Skeletal muscle cell (primary cell): ENCODE measurements around the gene PLPP4.
"Not testable (repeated sequence)": the region's sequence is repeated elsewhere in the genome, so short reads cannot be mapped to it uniquely, and the experiment has no call there.

Experiments used
- DNase-seq: peaks from one replicate; pipeline ENCODE4 v3.0.0-alpha.2; 2010; ENCODE audit warnings: low read depth
- H3K4me3 ChIP-seq: 2 replicates; pipeline ENCODE4 v1.5.1; 2011; ENCODE audit warnings: low read depth, mild to moderate bottlenecking, control low read depth, low read length, moderate library complexity

Gene PLPP4

GRCh38 chr10:120480848-120481247 lies 23.8 kb downstream of the PLPP4 start:
- no peak for DNase-seq
- H3K4me3 ChIP-seq, result no peak overlapping the region

DNA sequence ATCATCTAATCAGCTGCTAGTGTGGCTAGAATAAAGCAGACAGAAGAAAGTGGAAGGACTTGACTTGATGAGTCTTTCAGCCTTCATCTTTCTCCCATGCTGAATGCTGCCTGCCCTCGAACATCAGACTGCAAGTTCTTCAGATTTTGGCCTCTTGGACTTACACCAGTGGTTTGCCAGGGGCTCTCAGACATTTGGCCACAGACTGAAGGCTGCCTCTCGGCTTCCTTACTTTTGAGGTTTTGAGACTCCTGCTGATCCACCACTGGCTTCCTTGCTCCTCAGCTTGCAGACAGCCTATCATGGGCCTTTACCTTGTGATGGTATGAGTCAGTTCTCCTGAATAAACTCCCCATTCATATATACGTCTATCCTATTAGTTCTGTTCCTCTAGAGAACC lies 26.0 kb downstream of the PLPP4 start:
- DNase-seq, result no peak
- H3K4me3 ChIP-seq, result no peak overlapping the region

- no peak overlapping the region for H3K4me3 ChIP-seq
- DNase-seq, result no peak
Measured at GRCh38 chr10:120483651-120484301, 26.7 kb downstream of the PLPP4 start.

DNA sequence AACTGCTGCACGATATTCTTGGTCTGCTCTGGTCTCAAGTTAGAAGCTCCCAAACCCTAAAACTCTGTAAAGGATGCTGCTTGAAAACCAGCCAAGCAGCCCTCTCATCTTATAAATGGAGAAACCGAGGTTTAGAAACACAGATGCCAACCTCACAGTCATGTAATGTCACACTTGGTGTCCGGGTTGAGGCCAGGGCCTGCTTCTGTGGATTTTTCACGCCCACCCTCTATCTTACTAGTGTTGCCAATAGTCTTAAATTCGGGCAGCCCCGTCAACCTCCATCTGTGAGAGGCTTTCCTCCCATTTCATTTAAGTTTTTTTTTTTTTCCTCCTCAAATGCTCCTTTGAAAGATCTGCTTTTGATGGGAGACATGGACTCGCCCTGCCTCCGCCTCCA lies 28.9 kb downstream of the PLPP4 start:
- H3K4me3 ChIP-seq, result no peak overlapping the region
- no peak for DNase-seq

DNA sequence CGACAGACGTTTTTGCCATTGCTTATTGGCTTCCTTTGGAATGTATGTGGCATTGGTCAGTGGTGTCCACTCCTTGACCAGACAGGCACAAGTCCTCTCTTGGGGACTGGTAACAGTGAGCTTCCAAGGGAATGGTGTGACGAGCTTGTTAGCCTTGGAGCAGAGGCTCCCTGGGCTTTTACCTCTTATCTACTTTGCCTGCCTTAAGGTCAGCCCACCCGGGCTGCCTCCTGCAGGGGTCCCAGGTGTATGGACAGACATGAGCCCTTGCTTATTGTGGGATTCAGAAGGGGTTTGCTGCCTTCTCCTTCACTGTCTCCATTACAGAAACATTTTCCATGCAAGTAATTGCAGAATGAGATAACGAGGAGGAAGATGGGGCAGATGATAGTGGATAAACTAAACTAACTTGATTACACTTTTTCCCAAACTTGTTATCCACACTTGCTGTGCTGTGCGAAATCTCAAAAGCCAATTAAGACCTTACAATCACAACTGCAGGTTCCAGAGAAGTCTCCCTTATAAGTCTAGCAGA lies 29.7 kb downstream of the PLPP4 start:
- DNase-seq, result no peak
- H3K4me3 ChIP-seq, result no peak overlapping the region

- DNase-seq, result no peak
- no peak overlapping the region for H3K4me3 ChIP-seq
Measured at GRCh38 chr10:120490288-120490687, 33.3 kb downstream of the PLPP4 start.

DNA sequence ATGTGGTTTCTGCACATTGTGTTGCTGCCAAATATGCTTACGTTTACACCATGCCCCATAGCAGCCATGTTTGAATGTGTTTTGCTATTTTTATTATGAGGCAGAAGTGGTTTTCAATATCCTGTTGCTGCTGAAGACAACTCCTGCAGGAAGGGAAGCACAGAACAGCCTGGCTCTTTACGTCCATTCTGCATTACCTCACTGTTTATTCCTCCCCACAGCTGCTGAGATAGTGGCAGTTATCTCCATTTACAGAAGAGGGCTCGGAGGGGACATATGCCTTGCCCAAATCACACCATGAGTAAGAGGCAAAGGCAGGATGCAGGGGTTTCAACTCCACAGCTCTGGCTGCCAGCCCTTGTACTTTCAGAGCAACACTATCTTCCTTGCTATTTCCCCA lies 35.3 kb downstream of the PLPP4 start:
- no peak for DNase-seq
- no peak overlapping the region for H3K4me3 ChIP-seq

- H3K4me3 ChIP-seq, result no peak overlapping the region
- no peak for DNase-seq
Measured at GRCh38 chr10:120493411-120494312, 36.6 kb downstream of the PLPP4 start.

- no peak overlapping the region for H3K4me3 ChIP-seq
- DNase-seq, result no peak
Measured at GRCh38 chr10:120494313-120494710, 37.3 kb downstream of the PLPP4 start.

GRCh38 chr10:120495226-120496009 lies 38.4 kb downstream of the PLPP4 start:
- no peak for DNase-seq
- H3K4me3 ChIP-seq, result no peak overlapping the region

GRCh38 chr10:120499883-120500282 lies 42.9 kb downstream of the PLPP4 start:
- no peak overlapping the region for H3K4me3 ChIP-seq
- no peak for DNase-seq

- no peak for DNase-seq
- no peak overlapping the region for H3K4me3 ChIP-seq
Measured at GRCh38 chr10:120503689-120504088, 46.7 kb downstream of the PLPP4 start.

DNA sequence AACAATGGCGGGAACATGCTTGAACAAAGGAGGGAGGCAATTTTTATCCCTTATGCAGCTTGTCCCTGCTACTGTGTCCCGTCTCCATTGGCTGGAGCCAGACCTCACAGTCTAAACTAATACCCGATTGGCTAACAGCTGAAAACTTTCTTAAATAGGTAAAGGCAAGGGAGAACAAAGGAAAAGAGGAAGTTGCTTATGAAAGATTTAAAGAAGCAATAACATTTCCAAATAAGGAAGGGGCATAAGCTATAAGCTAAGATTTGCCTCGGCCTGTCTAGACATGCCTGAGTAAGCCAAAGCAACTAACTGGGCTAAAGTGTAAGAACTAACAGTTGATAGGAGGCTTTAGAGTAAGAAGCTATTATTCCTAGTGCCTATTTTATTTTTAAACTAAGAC lies 47.2 kb downstream of the PLPP4 start:
- not testable (repeated sequence) for H3K4me3 ChIP-seq, DNase-seq

GRCh38 chr10:120505056-120505455 lies 48.0 kb downstream of the PLPP4 start:
- no peak for DNase-seq
- no peak overlapping the region for H3K4me3 ChIP-seq

DNA sequence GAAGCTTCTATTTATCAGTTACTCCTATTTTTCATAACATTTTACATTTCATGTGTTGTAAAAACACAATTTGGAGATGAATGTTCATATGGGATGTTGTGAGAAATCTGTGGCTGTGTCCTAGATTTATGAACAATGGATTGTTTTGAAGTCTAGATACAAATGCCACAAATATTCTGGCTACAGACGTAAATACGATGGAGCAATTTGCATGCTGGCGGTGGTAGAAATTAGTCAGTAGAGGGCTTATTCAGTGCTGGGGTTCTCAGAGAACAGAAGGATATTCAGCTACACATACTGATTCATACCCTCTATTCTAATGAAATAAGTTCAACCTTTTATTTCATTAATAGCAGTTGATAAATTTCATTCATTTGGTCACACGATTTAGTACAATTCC lies 48.8 kb downstream of the PLPP4 start:
- no peak overlapping the region for H3K4me3 ChIP-seq
- no peak for DNase-seq

- no peak overlapping the region for H3K4me3 ChIP-seq
- no peak for DNase-seq
Measured at GRCh38 chr10:120506674-120507073, 49.6 kb downstream of the PLPP4 start.

DNA sequence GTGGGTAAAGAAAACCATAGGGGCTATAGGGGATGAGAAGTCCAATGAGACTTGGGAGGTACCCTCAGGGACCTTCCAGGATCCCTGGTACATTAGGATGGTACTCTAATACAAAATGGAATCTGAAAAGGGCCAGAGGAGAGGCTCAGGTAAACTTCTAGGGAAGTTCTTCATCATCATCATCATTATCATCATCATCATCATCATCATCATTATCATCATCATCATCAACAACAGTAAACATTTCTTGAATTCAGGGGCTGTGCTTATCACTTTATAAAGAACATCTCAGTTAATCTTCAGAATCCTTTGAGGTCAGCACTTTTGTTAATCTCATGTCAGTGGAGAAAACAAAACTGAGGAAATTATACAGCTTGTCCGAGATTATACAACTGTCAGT lies 50.1 kb downstream of the PLPP4 start:
- DNase-seq, result no peak
- no peak overlapping the region for H3K4me3 ChIP-seq

DNA sequence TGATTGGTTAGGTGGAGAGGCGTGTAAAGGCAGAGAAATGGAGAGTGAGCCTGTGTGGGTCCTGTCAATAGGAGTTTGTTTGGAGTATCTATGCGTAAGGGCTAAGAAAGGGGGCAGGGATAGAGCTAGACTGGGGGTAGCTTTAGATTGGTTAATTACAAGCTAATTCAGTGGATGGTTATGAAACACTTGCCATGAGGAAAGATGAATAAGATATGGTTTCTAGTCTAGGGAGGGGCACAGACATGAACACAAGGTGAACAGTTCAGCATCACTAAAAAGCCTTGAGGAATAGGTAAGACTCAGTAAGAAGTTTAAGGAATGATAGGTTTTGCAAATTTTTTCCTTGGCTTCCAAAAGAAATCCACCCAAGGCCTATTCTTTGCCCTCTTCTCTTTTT lies 50.6 kb downstream of the PLPP4 start:
- DNase-seq, result no peak
- H3K4me3 ChIP-seq, result no peak overlapping the region

GRCh38 chr10:120508393-120508792 lies 51.4 kb downstream of the PLPP4 start:
- H3K4me3 ChIP-seq, result no peak overlapping the region
- no peak for DNase-seq

DNA sequence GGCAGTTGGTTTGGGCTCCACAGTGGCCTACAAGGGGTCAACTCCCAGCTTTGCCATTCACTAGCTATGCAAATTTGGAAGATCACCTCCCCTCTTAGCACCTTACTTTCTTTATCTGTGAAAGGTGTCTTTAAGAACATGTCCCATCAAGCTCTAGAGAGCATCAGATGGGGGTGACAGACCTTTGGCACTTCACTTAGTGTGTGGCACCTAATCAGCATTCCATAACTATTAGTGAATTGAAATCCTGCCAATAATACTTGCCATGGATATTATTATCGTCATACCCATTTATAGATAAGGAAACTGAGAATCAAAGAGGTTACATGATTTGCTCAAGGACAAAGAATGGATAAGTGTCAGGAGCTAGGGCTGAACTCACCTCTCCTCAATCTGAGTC lies 51.9 kb downstream of the PLPP4 start:
- no peak for DNase-seq
- H3K4me3 ChIP-seq, result no peak overlapping the region
